HG03571 (cell line): Measurements from ENCODE around the gene ZC2HC1B.
"Not testable (repeated sequence)": the region's sequence is repeated elsewhere in the genome, so short reads cannot be mapped to it uniquely, and the experiment has no call there.

ENCODE experiments used
- ATAC-seq: cut with Tn5 transposase; IDR thresholded peaks from one replicate; pipeline ENCODE4 v1.9.1; 2021; ENCODE audit not compliant: unreplicated experiment

Gene ZC2HC1B

GRCh38 chr6:143868808-143869207 is 4.5 kb downstream of the ZC2HC1B start:
- not testable (repeated sequence) for ATAC-seq

DNA sequence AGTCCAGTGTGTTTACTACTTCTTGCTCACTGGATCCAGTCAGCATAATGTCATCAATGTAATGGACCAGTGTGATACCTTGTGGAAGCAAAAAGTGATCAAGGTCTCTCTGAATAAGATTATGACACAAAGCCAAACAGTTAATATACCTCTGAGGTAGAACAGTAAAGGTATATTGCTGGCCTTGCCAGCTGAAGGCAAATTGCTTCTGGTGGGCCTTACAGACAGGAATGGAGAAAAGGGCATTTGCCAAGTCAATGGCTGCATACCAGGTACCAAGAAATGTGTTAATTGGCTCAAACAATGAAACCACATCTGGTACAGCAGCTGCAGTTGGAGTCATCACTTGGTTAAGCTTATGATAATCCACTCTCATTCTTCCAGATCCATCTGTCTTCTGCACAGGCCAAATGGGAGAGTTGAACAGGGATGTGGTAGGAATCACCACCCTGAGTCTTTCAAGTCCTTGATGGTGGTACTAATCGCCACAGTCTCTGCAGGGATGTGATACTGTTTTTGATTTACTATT is 7.0 kb downstream of the ZC2HC1B start:
- ATAC-seq: not testable (repeated sequence)

DNA sequence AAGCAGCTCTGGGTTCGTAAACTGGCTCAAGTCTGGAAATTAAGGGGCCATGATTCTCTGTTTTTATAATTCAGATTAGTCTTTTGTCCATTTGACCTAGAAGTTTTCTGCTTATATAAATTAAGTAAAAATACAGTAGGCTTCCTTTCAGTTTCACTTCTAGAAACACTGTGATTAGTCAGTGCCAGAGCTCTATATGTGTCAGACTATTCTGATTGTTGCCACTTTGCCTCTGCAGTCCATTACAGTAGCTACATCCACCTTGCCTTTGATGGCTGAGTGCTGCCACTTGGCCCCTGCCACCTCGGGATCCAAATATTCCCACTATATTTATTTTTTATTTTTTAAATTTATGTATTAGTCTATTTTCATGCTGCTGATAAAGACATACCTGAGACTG is 7.9 kb downstream of the ZC2HC1B start:
- peak; percentile 89 for ATAC-seq

DNA sequence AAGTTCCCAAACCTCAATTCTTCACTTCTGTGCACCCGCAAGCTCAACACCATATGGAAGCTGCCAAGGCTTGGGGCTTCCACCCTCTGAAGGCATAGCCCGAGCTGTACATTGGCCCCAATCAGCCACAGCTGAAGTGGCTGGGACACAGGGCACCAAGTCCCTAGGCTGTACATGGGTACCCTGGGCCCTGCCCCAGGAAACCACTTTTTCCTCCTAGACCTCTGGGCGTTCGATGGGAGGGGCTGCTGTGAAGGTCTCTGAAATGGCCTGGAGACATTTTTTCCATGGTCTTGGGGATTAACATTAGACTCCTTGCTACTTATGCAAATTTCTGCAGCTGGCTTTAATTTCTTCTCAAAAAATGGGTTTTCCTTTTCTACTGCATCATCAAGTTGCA is 9.3 kb downstream of the ZC2HC1B start:
- not testable (repeated sequence) for ATAC-seq

- ATAC-seq: not testable (repeated sequence)
Observed at GRCh38 chr6:143874503-143874902, 10.2 kb downstream of the ZC2HC1B start.

DNA sequence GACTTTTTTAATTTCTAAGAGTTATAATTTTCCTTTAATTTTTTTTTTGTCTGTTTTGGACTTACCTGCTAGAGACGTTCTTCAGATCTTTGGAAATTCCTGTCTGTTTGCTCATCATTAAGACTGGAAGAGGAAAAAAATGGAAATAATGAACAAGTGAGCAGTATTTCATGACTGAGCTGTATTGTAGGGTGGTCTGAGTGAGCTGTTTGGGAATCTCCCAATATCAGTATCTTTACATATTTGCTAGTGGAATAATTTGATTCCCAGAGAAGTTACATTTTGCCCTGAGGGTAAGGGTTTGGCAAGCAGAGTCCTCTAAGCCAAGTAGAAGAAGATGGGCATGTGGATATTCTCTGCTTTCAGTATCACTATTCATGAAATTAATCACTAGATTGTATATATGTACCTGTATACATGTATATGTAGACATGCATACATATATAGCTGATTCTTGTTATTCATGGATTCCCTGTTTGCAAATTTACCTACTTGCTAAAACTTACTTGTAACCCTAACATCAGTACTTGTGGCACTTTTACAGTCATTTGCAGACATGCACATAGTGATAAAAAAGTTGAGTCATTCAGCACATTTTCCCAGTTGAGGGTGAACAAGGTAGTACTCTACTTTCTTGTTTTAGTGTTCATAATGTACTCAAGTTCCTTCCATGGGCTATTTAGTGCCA is 13.5 kb downstream of the ZC2HC1B start:
- ATAC-seq: no peak

DNA sequence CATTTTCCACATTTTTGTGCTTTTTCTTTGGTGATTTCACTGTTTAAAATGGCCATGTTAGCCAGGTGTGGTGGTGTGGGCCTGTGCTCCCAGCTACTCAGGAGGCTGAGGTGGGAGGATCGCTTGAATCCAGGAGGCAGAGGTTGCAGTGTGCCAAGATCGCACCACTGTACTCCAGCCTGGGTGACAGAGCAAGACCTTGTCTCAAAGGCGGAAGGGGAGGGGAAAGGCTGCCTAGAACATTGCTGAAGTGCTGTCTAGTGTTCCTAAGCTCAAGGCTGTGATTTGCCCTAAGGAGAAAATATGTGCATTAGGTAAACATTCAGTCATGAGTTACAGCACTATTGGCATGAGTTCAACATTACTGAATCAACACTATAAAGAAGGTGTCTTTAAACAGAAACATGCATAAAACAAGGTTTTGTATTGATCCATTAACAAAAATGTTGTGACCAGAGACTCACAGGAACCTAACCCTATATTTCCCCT is 14.0 kb downstream of the ZC2HC1B start:
- ATAC-seq: no peak

- ATAC-seq: no peak
Observed at GRCh38 chr6:143880412-143880811, 16.1 kb downstream of the ZC2HC1B start.

- ATAC-seq: no peak
Observed at GRCh38 chr6:143882401-143882930, 18.2 kb downstream of the ZC2HC1B start.

DNA sequence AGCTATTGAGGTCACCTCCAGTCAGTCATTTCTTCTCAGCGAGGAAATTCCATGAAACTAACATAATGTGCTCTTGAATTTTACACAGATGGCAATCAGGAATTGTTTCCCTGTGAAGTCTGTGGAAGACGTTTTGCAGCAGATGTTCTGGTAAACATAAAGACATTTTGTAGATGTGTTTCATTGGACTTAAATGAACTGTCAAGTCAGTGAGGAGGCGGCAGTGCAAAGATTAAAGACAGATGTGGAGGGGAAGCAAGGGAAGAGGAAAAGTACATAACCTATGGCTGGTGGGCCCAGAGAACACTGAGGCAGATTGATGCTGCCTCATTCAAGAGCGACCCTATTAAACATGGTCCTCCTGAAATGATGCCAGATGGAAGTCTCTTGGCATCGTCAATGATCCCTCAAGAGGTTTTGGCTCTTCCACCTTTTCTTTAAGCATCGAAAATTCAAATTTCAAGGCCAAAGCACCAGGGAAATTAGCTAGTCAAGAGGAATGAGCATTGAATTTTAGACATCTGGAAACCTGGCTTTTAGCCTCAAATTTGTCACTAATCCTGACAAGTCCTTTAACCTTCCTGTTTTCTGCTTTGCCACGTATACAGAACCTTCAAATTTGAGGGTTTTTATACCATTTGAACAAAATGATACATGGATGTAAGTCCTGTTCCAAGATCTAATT is 20.1 kb downstream of the ZC2HC1B start:
- ATAC-seq: no peak

GRCh38 chr6:143885116-143885515 is 20.8 kb downstream of the ZC2HC1B start:
- ATAC-seq: no peak

DNA sequence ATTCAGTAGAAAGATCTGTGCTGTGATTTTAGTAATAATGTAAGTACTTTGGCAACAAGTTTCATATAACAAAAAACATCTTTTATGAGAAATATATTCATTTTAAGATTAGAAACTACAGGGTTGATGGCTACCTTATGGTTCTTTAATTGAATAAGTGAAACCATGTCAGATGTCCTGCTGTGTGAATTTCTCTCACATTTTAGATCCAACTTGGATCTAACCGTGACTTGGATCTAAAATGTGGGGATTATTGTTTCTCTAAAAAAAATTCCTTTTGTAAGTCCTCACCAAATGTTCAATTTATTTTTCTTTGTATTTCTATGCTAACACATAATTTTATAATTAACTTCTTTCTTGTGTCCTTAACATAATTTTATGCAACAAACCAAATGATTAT is 30.4 kb downstream of the ZC2HC1B start:
- ATAC-seq: no peak

GRCh38 chr6:143896126-143896860 is 32.0 kb downstream of the ZC2HC1B start:
- ATAC-seq: no peak

DNA sequence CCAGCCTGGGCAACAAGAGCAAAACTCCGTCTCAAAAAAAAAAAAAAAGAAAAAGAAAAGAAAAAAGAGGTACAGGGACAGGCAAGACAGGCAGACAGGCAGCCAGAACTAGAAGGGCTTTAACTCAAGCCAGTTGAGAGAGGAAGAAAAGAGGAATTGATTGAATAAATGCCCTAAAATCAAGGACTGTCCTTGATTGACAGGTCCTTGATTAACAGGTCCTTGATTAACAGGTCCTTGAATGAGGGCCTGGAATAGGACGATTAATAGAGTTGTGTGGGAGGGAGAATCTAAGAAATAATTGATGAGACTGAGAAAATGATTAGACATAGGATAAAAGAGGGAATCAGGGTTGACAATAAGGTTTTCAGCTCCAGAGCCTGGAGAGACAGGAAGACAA is 36.1 kb downstream of the ZC2HC1B start:
- no peak for ATAC-seq

GRCh38 chr6:143901885-143902750 is 37.8 kb downstream of the ZC2HC1B start:
- ATAC-seq: peak; percentile 97

- no peak for ATAC-seq
Observed at GRCh38 chr6:143902827-143903226, 38.6 kb downstream of the ZC2HC1B start.

DNA sequence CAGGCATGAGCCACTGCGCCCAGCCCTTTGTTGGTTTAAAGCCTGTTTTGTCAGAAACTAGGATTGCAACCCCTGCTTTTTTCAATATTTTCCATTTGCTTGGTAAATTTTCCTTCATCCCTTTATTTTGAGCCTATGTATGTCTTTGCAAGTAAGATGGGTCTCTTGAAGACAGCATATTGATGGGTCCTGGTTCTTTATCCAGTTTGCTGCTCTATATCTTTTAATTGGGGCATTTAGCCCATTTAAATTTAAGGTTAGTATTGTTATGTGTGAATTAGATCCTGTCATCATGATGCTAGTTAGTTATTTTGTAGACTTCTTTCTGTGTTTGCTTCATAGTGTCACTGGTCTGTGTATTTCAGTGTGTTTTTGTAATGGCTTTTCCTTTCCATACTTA is 46.8 kb downstream of the ZC2HC1B start:
- ATAC-seq: no peak

DNA sequence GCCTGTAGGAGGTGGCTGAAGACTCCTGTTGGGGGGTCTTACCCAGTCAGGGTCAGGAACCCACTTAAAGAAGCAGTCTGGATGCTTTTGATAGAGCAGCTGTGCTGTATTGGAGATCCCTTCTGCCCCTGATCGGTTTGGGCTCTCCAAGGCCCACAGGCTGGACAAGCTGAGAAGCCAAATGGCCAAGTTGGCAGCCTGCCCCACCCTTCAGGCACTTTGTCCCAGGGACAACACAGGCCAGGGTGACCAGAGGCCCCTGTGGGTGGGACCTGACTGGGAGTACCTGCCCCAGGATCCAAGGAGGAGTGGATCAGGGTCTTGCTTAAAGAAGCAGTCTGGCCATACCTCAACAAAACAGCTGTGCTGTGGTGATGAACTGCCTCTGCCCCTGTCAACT is 48.4 kb downstream of the ZC2HC1B start:
- ATAC-seq: no peak

DNA sequence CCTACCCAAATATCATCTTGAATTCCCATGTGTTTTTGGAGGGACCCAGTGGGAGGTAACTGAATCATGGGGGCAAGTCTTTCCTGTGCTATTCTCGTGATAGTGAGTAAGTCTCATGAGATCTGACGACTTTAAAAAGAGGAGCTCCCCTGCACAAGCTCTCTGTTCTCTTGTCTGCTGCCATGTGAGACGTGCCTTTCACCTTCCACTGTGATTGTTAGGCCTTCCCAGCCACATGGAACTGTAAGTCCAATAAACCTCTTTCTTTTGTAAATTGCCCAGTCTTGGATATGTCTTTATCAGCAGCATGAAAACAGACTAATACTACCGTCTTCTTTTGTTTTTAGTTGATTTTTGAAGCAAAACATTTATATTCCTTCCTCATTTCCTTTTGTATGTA is 52.8 kb downstream of the ZC2HC1B start:
- not testable (repeated sequence) for ATAC-seq

DNA sequence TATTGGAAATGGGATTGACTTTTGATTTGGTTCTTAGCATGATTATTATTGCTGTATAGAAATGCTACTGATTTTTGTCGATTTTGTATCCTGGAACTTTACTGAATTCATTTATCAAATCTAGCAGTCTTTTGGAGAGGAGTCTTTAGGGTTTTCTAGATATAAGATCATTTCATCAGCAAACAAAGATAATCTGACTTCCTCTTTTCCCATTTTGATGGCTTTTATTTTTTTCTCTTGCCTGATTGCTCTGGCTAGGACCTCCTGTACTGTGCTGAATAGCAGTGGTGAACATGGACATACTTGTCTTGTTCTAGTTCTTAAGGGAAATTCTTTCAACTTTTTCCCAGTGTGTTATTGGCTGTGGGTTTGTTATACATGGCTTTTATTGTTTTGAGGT is 64.6 kb downstream of the ZC2HC1B start:
- ATAC-seq: no peak
